Testis (tissue), 3 donors: ENCODE measurements around the gene PGLYRP2. TPM values are rescaled to one million over a fixed set of nuclear protein-coding genes. Genes with fewer than 3 reads are reported as not detected.
A peak's percentile ranks its signal among the peaks of the same experiment; 100 is the strongest.

Experiments
- DNase-seq: peaks from one replicate; pipeline ENCODE4 v3.0.0-alpha.2; 2019
- H3K27ac ChIP-seq, 2 donors: fragments of 200-600 bp; sonication (generic); one replicate each; pipeline ENCODE4 v1.5.1; 2019
- H3K27me3 ChIP-seq: fragments of 200-600 bp; sonication (generic); one replicate; pipeline ENCODE4 v1.5.1; 2019
- H3K36me3 ChIP-seq: fragments of 200-600 bp; sonication (generic); one replicate; pipeline ENCODE4 v1.5.1; 2017; ENCODE audit warnings: low read depth; ENCODE audit errors: missing control alignments
- H3K4me1 ChIP-seq: fragments of 200-600 bp; sonication (generic); one replicate; pipeline ENCODE4 v1.5.1; 2019
- H3K4me3 ChIP-seq, 2 donors: fragments of 200-600 bp; sonication (generic); one replicate each; pipeline ENCODE4 v1.5.1; 2017 to 2019
- H3K9me3 ChIP-seq: fragments of 200-600 bp; sonication (generic); one replicate; pipeline ENCODE4 v1.5.1; 2017
- POLR2A ChIP-seq: fragments of 450-650 bp; IDR thresholded peaks from one replicate; pipeline ENCODE4 v1.6.1; 2017; ENCODE audit warnings: antibody characterized with exemption, mild to moderate bottlenecking, moderate library complexity
- WGBS, 2 donors: methylation state at CpG; one replicate each; pipeline ENCODE4 v1.1.5; 2018; 5-methylcytosine and 5-hydroxymethylcytosine counted together
- intact Hi-C: fragments of 100-400 bp; cut with DNase I; formaldehyde crosslinking; loops from one replicate; pipeline ENCODE4 v1.15.1; 2023; ENCODE audit warnings: low total_unique reads
- polyA plus RNA-seq: library from polyadenylated mRNA; stranded (reverse); fragments of 350-450 nt; fragmentation: Illumina TruSeq; extraction: RNeasy Lipid Tissue Mini Kit (QIAGEN cat#74804); gene quantifications from one replicate; pipeline ENCODE4 v1.2.3, GENCODE V29; 2014; ENCODE audit warnings: low read depth, low replicate concordance; ENCODE audit not compliant: insufficient read depth
- total RNA-seq, 2 donors: library from RNA; depleted of rRNA; stranded (reverse); fragments of >200 nt; gene quantifications; one replicate each; pipeline ENCODE4 v1.2.3, GENCODE V29; 2016
- TF ChIP-seq, protein P1 (sequence below), 3 experiments: fragments of 450-650 bp in 2 of 3; fragments of 200-600 bp in 1 of 3; sonication (generic) in 1 of 3; IDR thresholded peaks; one replicate each; pipeline ENCODE4 v1.5.1; 2016 to 2019; ENCODE audit warnings: antibody characterized with exemption in 3 of 3, mild to moderate bottlenecking in 2 of 3, moderate library complexity in 1 of 3

PGLYRP2 gene
- total and polyA plus RNA-seq, 3 donors from 2014 or later = 27.8 to 44.4 (median 43.7) TPM

DNA sequence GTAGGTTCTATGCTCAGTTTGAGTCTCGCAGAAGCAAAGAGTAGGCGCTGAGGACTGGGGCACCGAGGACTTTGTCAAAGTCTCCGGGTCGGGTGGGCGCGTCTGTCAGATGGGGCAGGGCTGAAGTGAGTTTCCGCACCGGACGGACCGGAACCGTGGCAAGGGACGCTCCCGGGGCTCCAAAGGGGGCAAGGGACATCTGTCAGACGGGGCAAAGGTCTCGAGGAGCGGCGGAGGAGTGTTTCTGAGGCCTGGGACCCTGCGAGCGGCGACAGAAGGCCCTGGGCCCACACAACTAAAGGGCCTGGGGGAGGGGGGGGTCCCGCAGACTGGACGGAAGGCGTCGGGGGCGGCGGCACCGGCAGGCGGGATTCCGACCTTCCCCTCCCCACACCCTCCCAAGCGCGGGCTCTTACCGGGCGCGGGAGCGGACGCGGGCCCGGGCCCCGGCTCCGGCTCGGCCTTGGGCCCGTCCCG, 47.2 kb downstream of the PGLYRP2 start:
- Histone ChIP-seq H3K9me3 (no peaks in the 10 kb centered on the region), H3K27ac (peak overlapping the region; percentile 42 to 72), H3K4me1 (peaks cover 18% of the 10 kb centered on the region), H3K4me3 (peak overlapping the region; percentile 78 to 90), H3K27me3 (no peaks in the 10 kb centered on the region), H3K36me3 (no peaks in the 10 kb centered on the region)
- TF ChIP-seq, protein P1, sequence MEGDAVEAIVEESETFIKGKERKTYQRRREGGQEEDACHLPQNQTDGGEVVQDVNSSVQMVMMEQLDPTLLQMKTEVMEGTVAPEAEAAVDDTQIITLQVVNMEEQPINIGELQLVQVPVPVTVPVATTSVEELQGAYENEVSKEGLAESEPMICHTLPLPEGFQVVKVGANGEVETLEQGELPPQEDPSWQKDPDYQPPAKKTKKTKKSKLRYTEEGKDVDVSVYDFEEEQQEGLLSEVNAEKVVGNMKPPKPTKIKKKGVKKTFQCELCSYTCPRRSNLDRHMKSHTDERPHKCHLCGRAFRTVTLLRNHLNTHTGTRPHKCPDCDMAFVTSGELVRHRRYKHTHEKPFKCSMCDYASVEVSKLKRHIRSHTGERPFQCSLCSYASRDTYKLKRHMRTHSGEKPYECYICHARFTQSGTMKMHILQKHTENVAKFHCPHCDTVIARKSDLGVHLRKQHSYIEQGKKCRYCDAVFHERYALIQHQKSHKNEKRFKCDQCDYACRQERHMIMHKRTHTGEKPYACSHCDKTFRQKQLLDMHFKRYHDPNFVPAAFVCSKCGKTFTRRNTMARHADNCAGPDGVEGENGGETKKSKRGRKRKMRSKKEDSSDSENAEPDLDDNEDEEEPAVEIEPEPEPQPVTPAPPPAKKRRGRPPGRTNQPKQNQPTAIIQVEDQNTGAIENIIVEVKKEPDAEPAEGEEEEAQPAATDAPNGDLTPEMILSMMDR (IDR thresholded peaks at IDR 0.05) = no peak
- no peak for TF ChIP-seq POLR2A
- no peak for DNase-seq
- intact Hi-C loops = loop anchor here (10.0 kb wide), 1 partner anchor 167 kb away; no protein-coding TSS in a partner anchor
- 0 to 1% methylated on average over 21 to 30 of the region's 44 CpGs for WGBS, 2 donors

DNA sequence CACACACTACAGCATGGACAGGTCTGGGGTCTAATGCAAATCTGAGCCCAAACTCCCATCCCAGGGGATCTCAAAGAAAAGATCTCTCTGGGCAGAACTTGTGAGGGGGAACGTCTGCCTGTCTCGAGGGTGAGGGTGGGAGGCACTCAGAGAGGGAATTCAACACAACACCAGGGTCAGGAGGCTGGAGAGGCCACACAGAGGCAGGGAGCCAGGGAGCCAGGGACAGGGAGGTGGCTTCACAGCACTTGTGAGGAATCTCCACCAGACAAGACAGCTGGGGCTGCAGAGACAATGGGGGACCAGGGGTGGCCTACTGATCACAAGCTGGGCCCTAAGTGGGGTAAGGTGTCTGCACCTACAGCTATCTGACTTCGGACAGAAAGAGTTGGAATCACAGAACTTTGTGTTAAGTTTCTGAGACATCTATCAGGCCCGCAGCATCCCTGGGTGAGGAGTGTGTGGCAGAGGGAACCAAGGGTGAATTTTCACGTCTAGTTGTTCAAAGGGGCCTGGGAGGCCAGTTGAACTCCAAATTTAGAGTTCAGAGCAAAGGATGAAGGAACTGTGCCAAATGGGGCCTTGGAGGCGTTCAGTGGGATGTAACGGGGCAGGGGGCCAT, 47.8 kb downstream of the PGLYRP2 start:
- intact Hi-C loops = loop anchor here (10.0 kb wide), 1 partner anchor 167 kb away; no protein-coding TSS in a partner anchor

DNA sequence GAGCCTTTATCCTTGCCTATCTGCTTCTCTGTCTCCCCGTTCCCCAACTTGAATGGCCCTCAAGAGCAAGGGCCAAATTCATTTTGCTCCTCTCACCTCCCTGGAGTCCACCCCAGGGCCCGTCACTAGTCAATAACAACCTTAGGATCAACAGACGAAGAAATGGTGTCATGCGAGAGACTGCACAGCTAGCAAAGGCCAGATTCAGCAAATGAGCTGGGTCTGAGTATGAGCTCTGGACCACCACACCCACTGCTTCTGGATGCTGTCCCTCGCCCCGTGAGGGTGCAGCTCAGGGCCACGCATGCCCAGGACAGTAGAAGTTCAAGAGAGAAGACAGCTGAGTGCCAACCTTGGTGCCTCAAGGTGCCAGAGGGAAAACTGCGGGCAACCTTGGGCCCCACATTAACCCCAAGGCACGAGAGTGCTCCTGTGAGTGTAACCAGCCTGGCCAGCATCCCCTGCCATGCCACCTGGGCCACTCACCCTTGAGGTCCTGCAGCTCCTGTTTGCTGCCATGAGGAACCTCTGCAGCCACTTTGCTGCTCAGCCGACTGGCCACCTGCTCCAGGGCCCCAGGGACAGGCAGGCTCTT, 48.7 kb downstream of the PGLYRP2 start:
- H3K27me3 ChIP-seq = no peaks in the 10 kb centered on the region
- intact Hi-C loops = loop anchor here (10.0 kb wide), 1 partner anchor 166 kb away; no protein-coding TSS in a partner anchor
- H3K4me1 ChIP-seq = peaks cover 18% of the 10 kb centered on the region
- TF ChIP-seq, protein P1 (IDR thresholded peaks at IDR 0.05) = no peak
- TF ChIP-seq POLR2A = no peak
- H3K9me3 ChIP-seq = no peaks in the 10 kb centered on the region
- no peaks in the 10 kb centered on the region for H3K36me3 ChIP-seq
- no peak overlapping the region for H3K27ac ChIP-seq
- WGBS, 2 donors = 81 to 90% methylated on average over 7 to 10 of the region's 10 CpGs
- DNase-seq = no peak
- H3K4me3 ChIP-seq = no peak overlapping the region

More for the DNA sequence above, 47.8 kb downstream of the PGLYRP2 start:
- Histone ChIP-seq H3K36me3 (no peaks in the 10 kb centered on the region), H3K4me3 (peak overlapping the region; percentile 78 to 90), H3K4me1 (peaks cover 18% of the 10 kb centered on the region), H3K9me3 (no peaks in the 10 kb centered on the region), H3K27me3 (no peaks in the 10 kb centered on the region), H3K27ac (peak overlapping the region in 1 of 2 donors; percentile 72)
- TF ChIP-seq, protein P1 (IDR thresholded peaks at IDR 0.05) = no peak
- no peak for TF ChIP-seq POLR2A
- 4 to 8% methylated on average over 7 of the region's 7 CpGs for WGBS, 2 donors
- no peak for DNase-seq

DNA sequence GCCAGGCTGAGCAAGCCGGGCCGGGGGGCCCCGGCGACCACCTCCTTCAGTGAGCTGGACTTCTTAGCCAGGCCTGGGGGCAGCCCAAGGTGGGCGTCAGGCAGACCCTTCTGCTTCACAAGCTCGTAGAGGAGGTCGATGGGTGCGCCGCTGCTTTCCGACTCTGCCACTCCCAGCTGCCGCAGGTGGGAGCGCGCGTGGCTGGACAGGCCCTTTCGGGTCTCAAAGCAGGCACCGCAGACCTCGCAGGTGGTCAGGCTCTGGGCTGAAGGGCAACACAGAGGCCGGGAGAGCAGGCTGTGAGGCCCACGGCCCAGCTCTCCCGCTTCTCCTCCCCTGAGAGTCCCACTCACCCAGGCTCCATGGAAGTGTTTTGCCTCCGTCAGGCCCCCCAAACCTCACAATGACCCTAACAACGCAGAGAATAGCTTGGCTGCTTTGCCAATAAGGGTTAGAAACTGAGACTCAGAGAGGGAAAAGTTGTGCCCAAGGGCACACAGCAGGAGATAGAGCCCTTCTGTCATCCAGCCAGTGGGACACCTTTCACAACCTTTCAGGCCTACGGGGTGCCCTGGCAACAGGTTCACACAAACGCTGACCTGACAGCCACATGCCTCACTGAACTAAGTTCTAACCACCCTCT, 49.4 kb downstream of the PGLYRP2 start:
- Histone ChIP-seq H3K27ac (no peak overlapping the region), H3K4me3 (no peak overlapping the region), H3K36me3 (no peaks in the 10 kb centered on the region), H3K27me3 (no peaks in the 10 kb centered on the region), H3K4me1 (peaks cover 18% of the 10 kb centered on the region), H3K9me3 (no peaks in the 10 kb centered on the region)
- DNase-seq = no peak
- TF ChIP-seq, protein P1 (IDR thresholded peaks at IDR 0.05) = no peak
- TF ChIP-seq POLR2A = no peak
- 81 to 87% methylated on average over 10 to 20 of the region's 24 CpGs for WGBS, 2 donors
- intact Hi-C loops = loop anchor here (10.0 kb wide), 1 partner anchor 165 kb away; no protein-coding TSS in a partner anchor
